GM21737 (cell line): ENCODE measurements around the gene DPP6.

ENCODE experiments used
- ATAC-seq: cut with Tn5 transposase; IDR thresholded peaks from one replicate; pipeline ENCODE4 v1.9.1; 2021; ENCODE audit warnings: mild to moderate bottlenecking, moderate library complexity; ENCODE audit not compliant: unreplicated experiment

The DPP6 gene

DNA sequence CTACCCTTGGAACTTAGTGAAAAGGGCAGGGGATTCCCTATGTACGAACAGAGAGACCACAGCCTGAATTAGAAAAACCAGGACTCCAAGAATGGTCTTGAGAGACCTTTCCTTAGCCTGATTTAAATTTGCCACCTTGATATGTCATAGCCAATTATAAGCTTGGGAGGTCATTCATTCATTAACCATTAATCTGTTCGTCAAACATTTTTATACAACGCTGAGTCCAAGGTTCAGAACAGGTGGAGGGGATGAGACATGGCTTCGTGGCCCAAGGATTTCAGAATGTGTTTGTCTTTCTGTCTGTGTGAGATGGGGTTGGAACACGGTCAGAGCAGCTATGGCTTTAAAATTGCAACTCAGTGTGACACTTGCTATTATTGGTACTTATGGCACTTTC lies 792.8 kb downstream of the DPP6 start:
- ATAC-seq: no peak

DNA sequence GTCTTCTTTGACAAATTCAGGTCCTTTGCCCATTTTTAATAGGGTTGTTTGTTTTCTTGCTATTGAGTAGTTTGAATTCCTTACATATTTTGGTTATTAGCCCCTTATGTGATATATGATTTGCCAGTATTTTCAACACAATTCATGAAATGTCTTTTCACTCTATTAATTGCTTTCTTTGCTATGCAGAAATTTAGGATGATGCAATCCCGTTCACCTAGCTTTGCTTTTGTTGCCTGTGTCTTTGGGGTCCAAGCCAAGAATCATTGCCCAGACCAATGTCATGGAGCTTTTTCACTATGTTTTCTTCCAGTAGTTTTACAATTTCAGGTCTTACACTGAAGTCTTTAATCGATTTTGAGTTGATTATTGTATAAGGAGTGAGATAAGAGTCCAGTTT lies 796.3 kb downstream of the DPP6 start:
- no peak for ATAC-seq

DNA sequence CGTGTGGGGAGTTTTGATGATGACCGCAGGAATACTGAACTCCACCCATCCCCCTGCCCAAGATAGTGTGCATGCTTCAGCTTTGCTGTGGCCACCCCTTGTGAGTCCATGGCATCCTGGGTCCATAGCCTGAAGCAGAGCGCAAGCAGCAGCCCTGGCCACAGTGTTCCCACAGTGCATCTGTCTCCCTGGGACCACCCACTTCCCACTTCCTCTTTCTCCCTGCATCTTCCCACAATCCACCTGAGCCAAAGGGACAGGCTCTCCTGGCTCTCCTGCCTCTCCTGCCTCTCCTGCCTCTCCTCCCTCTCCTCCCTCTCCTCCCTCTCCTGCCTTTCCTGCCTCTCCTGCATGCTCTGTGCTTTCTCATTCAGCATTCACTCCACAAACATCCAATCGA lies 800.0 kb downstream of the DPP6 start:
- no peak for ATAC-seq

DNA sequence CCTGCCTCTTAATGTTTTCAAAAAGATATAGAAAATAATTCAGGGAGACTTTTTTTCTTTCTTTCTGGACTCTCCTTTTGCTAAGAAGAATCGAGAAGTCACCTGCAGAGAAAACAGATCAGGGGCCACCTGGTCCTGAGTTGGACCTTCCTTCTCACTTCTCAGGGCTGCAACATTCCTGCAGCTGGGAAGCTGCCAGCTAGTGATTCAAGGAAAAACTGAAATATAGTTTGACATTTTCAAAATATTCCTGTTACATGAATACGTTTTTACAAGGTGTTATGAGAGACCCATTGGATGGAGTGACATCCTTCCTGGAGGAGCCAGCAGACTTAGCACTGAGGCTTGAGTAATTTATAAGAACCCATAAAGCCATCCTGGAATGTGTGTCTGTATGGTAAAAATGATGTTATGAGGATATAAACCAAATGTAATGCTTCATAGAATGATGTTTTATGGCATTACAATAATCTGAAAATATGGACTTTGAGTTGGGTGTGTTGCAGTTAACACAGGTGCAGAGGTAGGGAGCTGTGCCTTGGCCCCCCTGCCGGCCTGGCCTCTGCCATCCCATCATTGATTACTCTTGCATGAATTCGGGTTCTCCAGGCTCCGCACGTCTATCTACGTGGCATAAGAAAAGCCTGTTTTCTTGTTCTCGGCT lies 801.0 kb downstream of the DPP6 start:
- no peak for ATAC-seq

DNA sequence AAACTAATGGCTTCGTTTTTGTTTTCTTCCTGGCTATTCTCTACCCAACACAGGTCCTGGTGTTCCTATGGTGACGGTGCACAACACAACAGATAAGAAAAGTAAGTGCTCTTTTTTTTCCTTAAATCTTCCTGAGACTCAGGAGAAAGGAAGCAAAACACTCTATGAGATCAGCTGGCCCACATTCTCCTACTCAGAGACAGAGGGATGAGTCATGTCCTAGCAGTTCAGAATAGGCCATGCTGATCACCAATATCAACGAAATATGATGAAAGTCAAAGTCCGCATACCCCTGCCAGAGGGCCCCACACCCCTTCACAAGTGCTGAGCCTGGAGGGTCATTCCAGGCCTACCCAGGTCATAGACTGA lies 801.5 kb downstream of the DPP6 start:
- no peak for ATAC-seq

DNA sequence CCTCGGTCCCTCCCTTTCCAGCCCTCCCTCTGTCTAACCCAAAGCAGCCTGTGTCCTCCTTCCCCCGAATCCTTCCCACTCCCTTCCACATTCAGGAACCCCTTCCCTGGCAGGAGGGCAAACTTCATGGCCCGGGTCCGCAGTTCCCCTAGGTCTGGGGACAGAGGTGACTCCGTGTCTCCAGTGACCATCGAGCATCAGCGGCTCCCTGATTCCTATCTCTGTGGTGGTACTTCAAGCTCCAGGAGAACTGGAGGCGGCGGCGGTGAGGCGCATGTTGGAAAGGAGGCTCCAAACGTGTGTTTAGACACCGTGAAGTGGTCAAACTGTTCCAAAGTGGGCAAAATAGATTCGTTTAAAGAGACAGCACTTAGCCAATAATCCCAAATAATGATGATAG lies 802.6 kb downstream of the DPP6 start:
- ATAC-seq: no peak

DNA sequence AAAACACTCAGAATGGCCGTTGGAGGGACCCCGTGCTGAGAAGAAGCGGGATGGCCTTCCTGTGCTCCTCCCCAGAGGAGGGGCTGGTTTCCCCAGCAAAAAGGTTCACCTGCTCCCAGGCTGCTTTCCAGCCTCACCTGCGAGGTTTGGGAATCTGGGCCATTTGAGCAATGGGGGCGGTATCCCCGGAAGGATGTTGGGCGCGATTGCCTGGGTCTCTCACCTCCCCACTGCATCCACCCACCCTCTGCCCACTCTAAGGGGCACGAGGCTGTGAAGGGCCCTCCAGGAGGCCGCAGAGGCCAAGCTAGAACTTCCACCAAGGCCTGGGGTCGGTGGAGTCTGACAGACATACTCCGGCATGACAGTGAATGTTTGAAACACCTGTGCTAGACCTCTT lies 803.2 kb downstream of the DPP6 start:
- no peak for ATAC-seq

DNA sequence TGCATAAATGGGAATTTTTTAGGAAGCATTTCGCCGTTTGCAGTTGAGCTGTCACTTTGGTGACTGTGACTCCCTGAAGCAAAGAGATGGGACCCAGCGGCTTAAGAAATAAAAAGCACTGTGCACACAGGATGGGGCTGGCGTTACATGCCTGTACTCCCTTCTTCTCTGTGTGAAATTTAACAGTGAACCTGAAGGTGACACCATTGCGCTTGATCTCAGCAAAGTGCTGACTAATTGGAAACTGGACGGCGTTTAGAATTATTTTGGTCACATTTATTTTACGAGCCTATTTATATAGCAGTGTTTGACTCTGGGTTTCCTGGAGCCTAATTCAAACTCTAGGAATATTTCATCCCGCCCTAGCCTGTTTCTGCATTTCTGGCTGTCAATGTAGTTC lies 804.5 kb downstream of the DPP6 start:
- ATAC-seq: no peak

DNA sequence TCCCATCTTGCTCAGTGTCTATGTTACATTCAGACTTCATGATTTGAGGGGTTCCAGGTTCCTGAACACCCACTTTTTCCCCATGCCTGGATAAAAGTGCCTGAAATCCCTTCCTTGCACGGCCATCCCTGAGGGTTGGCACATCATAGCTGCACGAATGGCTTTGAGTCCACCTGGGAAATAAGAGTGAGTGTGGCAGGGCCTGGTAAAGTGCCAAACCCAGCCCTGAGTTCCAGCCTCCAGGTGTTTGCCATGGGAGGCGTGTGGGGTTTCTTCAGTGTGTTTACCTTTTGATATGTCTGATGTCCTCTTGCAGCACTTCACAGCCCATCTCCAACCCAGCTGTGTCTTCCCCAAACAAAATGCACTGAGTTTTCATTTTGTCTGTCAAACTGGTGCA lies 805.0 kb downstream of the DPP6 start:
- ATAC-seq: no peak

DNA sequence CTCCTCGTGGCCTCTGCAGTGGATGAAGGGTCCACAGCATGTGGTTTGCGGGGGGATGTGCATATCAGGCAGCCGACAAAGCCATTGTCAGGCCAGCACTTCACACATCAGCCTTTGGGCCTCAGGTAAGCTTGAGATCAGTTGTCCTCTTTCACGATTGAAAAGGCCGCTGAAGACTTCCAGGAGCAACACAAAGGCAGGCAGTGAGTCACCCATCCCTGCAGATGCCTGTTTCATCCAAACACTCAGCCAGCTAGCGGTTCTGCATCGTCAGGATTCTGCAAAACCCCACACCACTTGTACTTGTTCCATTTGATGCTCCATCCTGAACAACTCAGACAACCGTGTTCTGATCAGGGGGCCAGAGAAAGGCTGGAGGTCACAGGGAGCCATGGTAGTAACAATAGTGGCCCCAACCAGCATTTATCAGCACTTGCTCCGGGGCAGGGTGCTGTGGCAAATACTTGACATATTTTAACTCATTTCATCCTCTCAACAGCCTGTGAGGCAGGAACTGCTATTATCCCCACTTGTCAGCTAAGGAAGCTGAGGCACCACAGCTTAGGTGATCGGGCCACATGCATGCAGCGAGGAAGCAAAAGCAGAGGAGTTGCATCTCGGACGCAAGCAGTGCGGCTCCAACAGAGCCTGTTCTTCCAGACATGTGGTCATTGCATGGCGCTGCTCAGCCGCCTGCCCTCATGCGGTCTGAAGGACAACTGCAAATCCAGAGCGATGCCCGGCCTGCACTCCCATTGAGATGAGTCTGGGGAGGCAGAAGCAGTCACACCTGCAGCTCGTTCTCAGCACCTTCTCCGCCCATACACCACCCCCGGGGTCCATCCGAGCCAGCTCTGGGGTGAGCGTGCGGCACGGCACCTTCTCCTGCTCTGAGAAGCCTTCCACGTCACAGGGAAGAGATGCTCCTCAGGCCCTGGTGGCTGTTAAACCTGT lies 805.8 kb downstream of the DPP6 start:
- no peak for ATAC-seq

DNA sequence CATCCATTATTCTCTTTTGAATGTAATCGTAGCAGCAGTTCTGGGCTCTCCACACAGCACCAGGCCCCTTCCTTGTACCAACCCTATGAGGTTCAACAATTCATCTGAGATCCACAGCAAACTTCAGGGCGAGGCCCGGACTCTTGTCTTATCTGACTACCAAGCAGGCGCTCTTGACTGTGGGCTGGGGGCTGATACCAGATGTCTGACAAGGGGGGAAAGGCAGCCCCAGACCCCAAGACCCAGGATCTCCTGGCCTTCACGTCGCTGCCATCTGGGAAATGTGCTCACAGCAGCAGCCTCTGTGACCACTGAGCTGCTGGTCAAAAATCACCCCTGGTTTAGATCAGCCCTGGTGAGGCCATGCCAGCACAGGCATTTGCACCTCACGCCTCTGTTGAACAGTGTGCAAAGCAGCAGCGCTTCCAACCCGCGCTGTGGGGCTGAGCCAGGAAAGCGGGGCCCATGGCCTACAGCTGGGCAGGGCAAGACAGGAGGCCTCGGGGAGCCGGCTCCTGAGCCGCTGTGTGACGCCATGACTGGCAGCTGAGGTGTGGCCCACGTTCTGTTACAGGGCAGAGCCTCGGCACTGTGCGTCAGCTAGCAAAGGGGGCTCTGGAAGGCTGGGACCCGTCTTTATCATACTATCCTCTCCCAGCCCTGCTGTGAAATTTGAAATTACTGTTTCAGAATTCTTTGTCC lies 806.8 kb downstream of the DPP6 start:
- ATAC-seq: no peak

DNA sequence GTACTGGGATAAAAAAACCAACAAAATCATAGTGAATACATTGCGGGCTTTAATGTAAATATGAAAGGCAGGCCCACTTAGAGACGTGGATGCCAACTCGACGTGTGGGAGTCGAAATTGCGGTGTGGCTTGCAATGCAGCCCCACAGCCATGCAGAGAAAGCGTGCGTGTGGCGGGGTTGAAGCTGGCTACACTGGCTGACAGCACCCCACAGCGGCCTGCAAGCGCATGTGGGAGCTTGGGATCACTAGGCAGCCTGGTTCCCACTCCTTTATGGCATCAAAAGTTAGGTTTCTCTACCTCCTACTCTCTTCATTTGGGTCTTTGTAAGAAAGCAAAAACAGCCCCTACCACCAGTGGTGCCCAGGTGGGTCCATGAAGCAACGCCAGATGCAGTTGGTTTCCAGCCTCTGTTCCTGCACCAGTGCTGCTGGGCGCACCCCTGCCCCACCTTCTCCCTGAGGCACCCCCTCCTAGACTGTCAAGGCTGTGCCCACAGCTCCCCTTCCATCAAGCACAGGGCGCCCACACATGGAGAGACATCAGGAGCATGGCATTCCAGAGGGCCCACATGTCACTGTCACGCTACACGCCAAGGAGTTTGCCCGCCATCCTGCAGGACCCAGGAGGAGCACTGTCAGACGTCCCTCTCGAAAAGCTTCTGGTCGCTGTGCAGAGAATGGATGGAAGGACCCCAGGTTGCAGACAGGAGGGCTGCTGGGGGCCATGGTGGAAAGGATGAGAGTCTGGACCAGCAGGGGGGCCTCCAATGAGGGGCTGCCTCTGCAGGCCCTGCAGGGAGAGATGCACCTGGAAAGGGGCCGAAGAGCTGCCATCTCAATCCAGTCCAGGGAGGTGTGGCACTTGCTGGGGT lies 807.8 kb downstream of the DPP6 start:
- no peak for ATAC-seq

DNA sequence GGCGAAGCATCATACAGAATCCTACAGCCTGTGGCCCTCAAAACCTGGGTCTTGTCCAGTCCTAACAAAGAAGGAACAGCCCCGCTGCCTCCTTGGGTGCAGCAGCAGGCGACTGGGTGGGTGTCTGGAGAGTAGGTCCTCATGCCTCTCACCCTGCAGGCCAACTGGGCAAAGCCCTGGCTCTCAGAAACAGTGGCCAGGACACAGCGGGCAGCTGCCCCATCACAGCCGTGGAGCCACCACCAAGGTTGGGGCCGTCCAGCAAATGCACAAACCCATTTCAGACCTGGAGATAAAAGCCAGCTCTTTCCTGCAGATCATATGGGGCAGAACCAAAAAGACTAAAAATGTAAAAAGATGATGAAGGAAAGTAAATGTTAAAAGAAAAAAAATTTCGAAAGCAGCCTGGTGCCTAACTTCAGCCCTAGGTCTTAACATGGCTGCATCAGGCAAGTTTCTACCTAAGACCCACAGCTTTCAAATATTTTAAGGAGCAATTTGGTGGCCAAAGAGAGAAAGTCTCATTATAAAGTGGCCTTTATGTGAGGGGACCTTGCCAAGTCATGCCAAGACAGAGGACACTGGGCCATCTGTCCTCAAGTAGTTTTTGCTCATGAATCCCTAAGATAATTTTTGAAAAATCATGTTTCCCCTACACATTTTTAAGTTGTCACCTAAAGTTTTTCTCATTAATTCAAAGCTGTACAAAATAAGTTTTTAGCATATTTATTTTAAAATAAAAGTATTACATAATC lies 808.6 kb downstream of the DPP6 start:
- ATAC-seq: no peak

DNA sequence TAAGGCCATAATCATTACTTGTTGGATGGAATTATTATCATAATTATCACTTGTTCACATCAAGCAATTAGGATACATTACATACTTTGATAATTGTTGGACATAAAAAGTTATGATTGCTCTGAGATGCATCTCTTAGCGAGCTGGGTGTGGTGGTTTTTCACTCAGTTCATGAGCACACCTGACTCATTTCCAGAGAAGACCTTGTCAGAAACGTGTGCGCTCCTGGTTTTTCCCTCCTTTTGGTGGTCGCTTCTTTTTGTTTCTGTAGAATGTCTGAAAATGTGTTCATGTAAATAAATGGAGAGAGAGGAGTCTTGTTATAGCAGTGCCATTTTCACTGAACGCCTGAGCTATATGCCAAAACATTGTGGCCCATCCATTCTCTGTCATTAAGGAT lies 809.4 kb downstream of the DPP6 start:
- ATAC-seq: no peak

DNA sequence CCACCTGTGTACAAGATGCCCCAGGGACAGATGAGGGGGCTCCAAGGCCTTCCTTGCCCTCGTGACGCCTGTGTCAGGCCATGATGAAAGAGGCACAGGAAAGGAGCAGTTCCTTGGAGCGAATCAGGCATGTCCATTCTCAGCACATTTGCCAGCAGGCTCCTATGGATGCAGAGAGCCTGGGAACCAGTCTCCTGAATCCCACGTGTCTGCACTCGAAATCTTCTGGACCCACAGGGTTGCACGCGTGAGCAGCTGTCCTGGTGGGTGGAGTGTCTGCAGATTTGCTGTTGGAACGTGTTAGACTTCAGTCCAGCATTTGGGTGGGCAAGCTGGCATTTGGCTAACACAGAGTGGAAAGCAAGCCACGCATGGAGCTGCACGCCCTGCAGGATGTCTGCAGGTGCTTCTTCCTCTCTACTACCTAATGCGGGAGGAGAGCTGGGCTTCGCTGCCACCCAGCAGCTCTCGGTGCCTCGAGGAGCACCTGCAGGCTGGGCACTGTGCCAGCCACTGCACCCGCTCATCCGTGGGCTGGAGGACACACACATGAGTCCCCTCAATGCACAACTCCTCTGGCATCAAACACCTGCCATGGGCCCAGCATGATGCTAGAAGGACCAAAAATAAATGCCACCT lies 810.1 kb downstream of the DPP6 start:
- no peak for ATAC-seq

DNA sequence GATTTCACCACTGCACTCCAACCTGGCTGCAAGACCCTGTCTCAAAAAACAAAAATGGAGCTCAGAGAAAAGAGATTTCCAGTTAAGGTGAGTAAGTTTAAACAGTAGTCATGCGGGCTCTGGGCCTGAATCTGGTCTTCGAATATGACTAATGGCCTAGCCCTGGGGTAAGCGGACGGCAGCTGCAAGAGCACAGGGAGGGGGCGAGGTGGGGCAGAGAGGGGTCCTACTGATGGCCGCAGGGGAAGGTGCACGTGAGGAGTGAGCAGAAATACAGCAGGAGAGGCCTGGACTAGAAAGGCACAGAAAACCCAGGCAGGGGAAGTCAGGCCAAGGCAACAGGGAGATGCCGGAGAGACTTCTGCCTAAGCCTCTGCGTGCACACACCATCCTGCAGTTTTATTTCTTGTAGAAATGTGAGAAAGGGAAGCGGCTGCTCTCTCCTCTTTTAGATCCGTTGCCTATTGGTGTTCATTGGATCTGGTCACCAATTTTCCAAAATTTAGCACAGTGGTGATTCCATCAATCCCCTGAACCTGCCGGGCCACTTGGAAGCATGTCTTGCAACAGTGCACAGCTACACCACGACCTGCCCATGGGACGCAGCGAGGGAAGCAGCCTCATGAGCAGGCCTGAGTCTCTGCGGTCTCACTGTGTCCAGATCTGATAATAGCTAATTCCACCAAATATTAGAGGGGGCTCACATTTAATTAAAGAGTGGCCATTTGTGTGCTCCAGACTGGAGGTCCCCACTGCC lies 811.7 kb downstream of the DPP6 start:
- no peak for ATAC-seq

DNA sequence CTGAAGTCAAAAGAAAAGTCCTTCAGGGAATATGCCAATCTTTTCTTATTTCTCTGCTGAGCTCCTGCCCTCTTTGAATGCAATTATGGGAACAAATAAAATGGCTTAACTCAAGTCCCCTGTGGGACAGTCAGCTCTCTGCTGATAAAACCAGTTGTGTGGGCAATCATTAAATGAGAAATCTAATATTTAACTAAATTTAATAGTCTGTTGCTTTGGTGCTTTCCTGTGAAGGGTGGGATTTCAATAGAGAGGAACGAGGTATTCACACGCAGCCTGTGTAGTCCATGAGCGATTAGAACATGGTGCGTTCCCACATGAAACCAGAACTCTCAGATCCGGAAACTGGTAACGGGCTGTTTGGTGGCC lies 812.3 kb downstream of the DPP6 start:
- no peak for ATAC-seq

DNA sequence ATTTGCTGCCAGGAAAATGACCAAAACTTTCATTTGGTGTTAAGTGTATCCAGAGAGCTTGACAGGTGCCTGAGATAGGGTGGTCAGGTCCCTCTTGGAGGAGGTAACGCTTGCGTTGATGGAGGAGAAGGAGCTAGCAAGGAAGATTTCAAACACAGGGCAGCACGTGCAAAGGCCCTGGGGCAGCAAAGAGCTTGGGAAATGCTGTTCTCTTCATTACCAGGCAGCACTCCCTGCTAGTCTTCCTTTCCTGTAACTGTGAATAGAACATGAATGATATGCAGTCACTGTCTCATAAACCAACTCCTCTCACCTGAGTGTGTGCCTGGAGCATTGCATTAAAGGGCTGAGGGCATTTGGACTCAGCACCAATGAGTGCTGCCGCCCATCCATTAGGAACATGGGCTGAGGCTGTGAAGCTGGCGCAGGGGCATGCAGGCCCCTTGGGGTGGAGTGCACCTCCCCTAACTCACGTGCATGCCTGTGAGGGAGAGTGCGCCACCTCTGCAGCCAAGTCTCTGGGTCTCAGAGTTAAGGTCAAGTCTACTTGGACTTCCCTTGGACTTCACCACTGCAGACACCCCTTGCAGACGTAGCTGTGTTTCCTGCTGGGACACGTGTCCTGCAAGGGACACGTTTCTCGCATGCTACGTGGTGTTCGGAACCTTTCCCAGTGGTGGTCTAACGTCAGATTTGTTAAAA lies 813.9 kb downstream of the DPP6 start:
- no peak for ATAC-seq
